Bone marrow (tissue), 2 donors: ENCODE data around the gene SAP30BP.
A peak's percentile ranks its signal among the peaks of the same experiment; 100 is the strongest.

ENCODE experiments used
- DNase-seq, 2 donors: peaks; one replicate each; lab custom pipeline; 2025; lab: John Stamatoyannopoulos, UW

SAP30BP gene

GRCh38 chr17:75689441-75689873 is 22.3 kb downstream of the SAP30BP start:
- peak in 1 of 2 donors; percentile 74 for DNase-seq

- DNase-seq = no peak
Measured at GRCh38 chr17:75691371-75691791, 24.2 kb downstream of the SAP30BP start.

- DNase-seq = no peak
Measured at GRCh38 chr17:75691801-75692626, 24.9 kb downstream of the SAP30BP start.

- no peak for DNase-seq
Measured at GRCh38 chr17:75692976-75693375, 25.8 kb downstream of the SAP30BP start.

- DNase-seq = no peak
Measured at GRCh38 chr17:75693500-75694481, 26.7 kb downstream of the SAP30BP start.

GRCh38 chr17:75694536-75694935 is 27.4 kb downstream of the SAP30BP start:
- no peak for DNase-seq

GRCh38 chr17:75695141-75695829 is 28.1 kb downstream of the SAP30BP start:
- DNase-seq = no peak

- no peak for DNase-seq
Measured at GRCh38 chr17:75695830-75696271, 28.7 kb downstream of the SAP30BP start.

- DNase-seq = no peak
Measured at GRCh38 chr17:75697651-75698291, 30.6 kb downstream of the SAP30BP start.

GRCh38 chr17:75698659-75699058 is 31.5 kb downstream of the SAP30BP start:
- DNase-seq = no peak

GRCh38 chr17:75701288-75701687 is 34.1 kb downstream of the SAP30BP start:
- no peak for DNase-seq

- DNase-seq = no peak
Measured at GRCh38 chr17:75703191-75703590, 36.1 kb downstream of the SAP30BP start.

- no peak for DNase-seq
Measured at GRCh38 chr17:75703591-75703990, 36.5 kb downstream of the SAP30BP start.

- no peak for DNase-seq
Measured at GRCh38 chr17:75704963-75705875, 38.1 kb downstream of the SAP30BP start.

GRCh38 chr17:75706042-75706728 is 39.0 kb downstream of the SAP30BP start:
- no peak for DNase-seq

GRCh38 chr17:75707079-75707571 is 40.0 kb downstream of the SAP30BP start:
- DNase-seq = no peak

GRCh38 chr17:75712446-75712845 is 45.3 kb downstream of the SAP30BP start:
- no peak for DNase-seq

- DNase-seq = no peak
Measured at GRCh38 chr17:75719732-75720131, 52.6 kb downstream of the SAP30BP start.

GRCh38 chr17:75720656-75721462 is 53.7 kb downstream of the SAP30BP start, which contains the start of gene ITGB4:
Gene ITGB4, plus strand, starts transcription at chr17:75721459. Its CDS starts 3,245 bp downstream, at chr17:75724704.
- no peak for DNase-seq
